HG03565 (cell line): ENCODE results near the gene TMEM225B.
"Not testable (repeated sequence)": the region's sequence is repeated elsewhere in the genome, so short reads cannot be mapped to it uniquely, and the experiment has no call there.

ENCODE experiments used
- ATAC-seq: cut with Tn5 transposase; IDR thresholded peaks from one replicate; pipeline ENCODE4 v1.9.1; 2021; ENCODE audit warnings: mild to moderate bottlenecking, moderate library complexity; ENCODE audit not compliant: unreplicated experiment

The TMEM225B gene

GRCh38 chr7:99579281-99579955, 18.6 kb upstream of the TMEM225B start:
- ATAC-seq: no peak

- ATAC-seq: no peak
Measured at GRCh38 chr7:99579956-99580777, 17.9 kb upstream of the TMEM225B start.

GRCh38 chr7:99580778-99581332, 17.2 kb upstream of the TMEM225B start:
- ATAC-seq: not testable (repeated sequence)

GRCh38 chr7:99588868-99589267, 9.2 kb upstream of the TMEM225B start:
- ATAC-seq: no peak

GRCh38 chr7:99594948-99595745, 2.9 kb upstream of the TMEM225B start:
- no peak for ATAC-seq

GRCh38 chr7:99596408-99596955, 1.6 kb upstream of the TMEM225B start:
- ATAC-seq: no peak

GRCh38 chr7:99599836-99600235, 1.8 kb downstream of the TMEM225B start:
- ATAC-seq: no peak

- ATAC-seq: no peak
Measured at GRCh38 chr7:99601656-99602310, 3.7 kb downstream of the TMEM225B start.

- no peak for ATAC-seq
Measured at GRCh38 chr7:99605527-99605926, 7.5 kb downstream of the TMEM225B start.

- no peak for ATAC-seq
Measured at GRCh38 chr7:99606531-99606930, 8.5 kb downstream of the TMEM225B start.

- no peak for ATAC-seq
Measured at GRCh38 chr7:99607548-99607947, 9.5 kb downstream of the TMEM225B start.

- no peak for ATAC-seq
Measured at GRCh38 chr7:99614495-99614894, 16.4 kb downstream of the TMEM225B start.

- no peak for ATAC-seq
Measured at GRCh38 chr7:99615989-99616358, 17.9 kb downstream of the TMEM225B start.

- ATAC-seq: peak; percentile 84
Measured at GRCh38 chr7:99616359-99617191, 18.5 kb downstream of the TMEM225B start, which contains the start of gene ZSCAN25. Gene ZSCAN25 (plus strand): TSS chr7:99616946. CDS start chr7:99619607, 2,661 bp downstream.

GRCh38 chr7:99617192-99617781, 19.2 kb downstream of the TMEM225B start:
- no peak for ATAC-seq

- ATAC-seq: no peak
Measured at GRCh38 chr7:99618726-99619125, 20.7 kb downstream of the TMEM225B start.

- no peak for ATAC-seq
Measured at GRCh38 chr7:99619571-99620130, 21.6 kb downstream of the TMEM225B start.

- ATAC-seq: no peak
Measured at GRCh38 chr7:99621271-99621670, 23.2 kb downstream of the TMEM225B start.

GRCh38 chr7:99622596-99622995, 24.5 kb downstream of the TMEM225B start:
- no peak for ATAC-seq
